Prostate gland (tissue), 2 donors: ENCODE data around the gene CRISPLD2. TPM values are rescaled to one million over a fixed set of nuclear protein-coding genes. Genes with fewer than 3 reads are reported as not detected.

ENCODE experiments used
- DNase-seq: peaks from one replicate; pipeline ENCODE4 v3.0.0-alpha.2; 2019; ENCODE audit warnings: low spot score
- H3K27ac ChIP-seq, 2 donors: fragments of 200-600 bp; sonication (generic); 2 replicates each; pipeline ENCODE4 v1.5.1; 2017 to 2019
- H3K27me3 ChIP-seq: fragments of 200-600 bp; sonication (generic); replicated peaks from 2 replicates; pipeline ENCODE4 v1.5.1; 2019; ENCODE audit not compliant: insufficient read depth
- H3K36me3 ChIP-seq, 2 donors: fragments of 200-600 bp; sonication (generic); 1 replicate in 1 of 2; 2 replicates in 1 of 2; pipeline versions ENCODE4 v1.5.1 to v1.8.1; 2017 to 2019
- H3K4me1 ChIP-seq: fragments of 200-600 bp; sonication (generic); replicated peaks from 2 replicates; pipeline ENCODE4 v1.5.1; 2019
- H3K4me3 ChIP-seq, 2 donors: fragments of 200-600 bp; sonication (generic); 2 replicates each; pipeline ENCODE4 v1.5.1; 2017 to 2019
- H3K9me3 ChIP-seq: fragments of 200-600 bp; sonication (generic); 2 replicates; pipeline ENCODE4 v1.5.1; 2017
- CTCF ChIP-seq, 4 experiments: fragments of 200-600 bp in 2 of 4; fragments of 450-650 bp in 2 of 4; sonication (generic) in 2 of 4; IDR thresholded peaks; 1 replicate in 3 of 4; 2 replicates in 1 of 4; pipeline ENCODE4 v1.5.1; 2016 to 2019; ENCODE audit warnings: antibody characterized with exemption in 4 of 4, mild to moderate bottlenecking in 2 of 4, moderate library complexity in 2 of 4
- POLR2A ChIP-seq: fragments of 450-650 bp; IDR thresholded peaks from one replicate; pipeline ENCODE4 v1.6.1; 2016; ENCODE audit warnings: antibody characterized with exemption, mild to moderate bottlenecking
- POLR2AphosphoS5 ChIP-seq: sonication (generic); formaldehyde crosslinking; IDR thresholded peaks from one replicate; pipeline ENCODE4 v1.6.1; 2017; ENCODE audit warnings: antibody characterized with exemption
- WGBS: methylation state at CpG from one replicate; pipeline ENCODE4 v1.1.5; 2018; 5-methylcytosine and 5-hydroxymethylcytosine counted together
- intact Hi-C: fragments of 100-400 bp; cut with DNase I; formaldehyde crosslinking; loops from one replicate; pipeline ENCODE4 v1.14.2; 2022
- total RNA-seq, 2 donors: library from RNA; depleted of rRNA; stranded (reverse); fragments of >200 nt; gene quantifications; one replicate each; pipeline ENCODE4 v1.1.0, GENCODE V29; 2016

Gene CRISPLD2
- total RNA-seq, 2 donors from 2014 or later = 186 to 226 TPM

DNA sequence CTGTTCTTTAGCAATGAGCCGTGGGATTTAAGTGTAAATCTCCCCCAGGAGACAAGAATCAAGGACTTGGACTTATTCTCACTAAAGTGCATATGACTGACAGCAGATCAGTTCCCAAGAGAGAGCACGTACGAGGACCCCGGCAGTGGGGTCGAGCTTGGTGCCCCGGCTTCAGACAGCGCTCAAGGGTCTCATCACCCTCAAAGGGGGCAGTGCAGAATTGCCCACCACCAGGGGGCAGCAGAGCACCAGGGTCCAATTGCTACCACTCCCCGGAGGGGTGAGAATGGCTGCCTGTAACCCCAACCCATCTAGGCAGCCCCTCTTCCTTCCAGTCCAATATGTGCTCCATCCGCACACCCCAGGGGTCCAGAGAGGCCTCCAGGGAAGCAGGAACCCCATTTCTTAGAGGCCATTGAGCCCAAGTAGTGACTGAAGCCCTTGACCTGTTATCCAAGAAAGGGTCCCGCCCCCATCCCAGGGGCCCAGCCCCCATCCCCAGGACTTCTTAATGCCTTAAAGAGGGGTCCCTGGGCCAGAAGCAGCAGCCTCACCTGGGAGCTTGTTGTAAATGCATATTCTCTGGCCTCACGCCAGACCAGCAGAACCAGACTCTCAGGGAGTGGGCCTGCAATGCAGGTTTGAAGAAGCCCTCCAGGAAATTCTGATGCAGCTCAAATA lies 105.4 kb downstream of the CRISPLD2 start:
- no peaks in the 10 kb centered on the region for H3K9me3 ChIP-seq
- peak; percentile 41 for DNase-seq
- peak; percentile 79 to 95 (median 80) for TF ChIP-seq CTCF (IDR thresholded peaks at IDR 0.05)
- TF ChIP-seq POLR2A = no peak
- intact Hi-C loops = no loop called here
- WGBS = 86% methylated on average over 11 of the region's 11 CpGs
- H3K27me3 ChIP-seq = no peaks in the 10 kb centered on the region
- H3K4me1 ChIP-seq = peaks cover 2% of the 10 kb centered on the region
- H3K36me3 ChIP-seq = no peaks in the 10 kb centered on the region
- H3K27ac ChIP-seq = peak overlapping the region in 1 of 2 donors; percentile 43
- no peak overlapping the region for H3K4me3 ChIP-seq

DNA sequence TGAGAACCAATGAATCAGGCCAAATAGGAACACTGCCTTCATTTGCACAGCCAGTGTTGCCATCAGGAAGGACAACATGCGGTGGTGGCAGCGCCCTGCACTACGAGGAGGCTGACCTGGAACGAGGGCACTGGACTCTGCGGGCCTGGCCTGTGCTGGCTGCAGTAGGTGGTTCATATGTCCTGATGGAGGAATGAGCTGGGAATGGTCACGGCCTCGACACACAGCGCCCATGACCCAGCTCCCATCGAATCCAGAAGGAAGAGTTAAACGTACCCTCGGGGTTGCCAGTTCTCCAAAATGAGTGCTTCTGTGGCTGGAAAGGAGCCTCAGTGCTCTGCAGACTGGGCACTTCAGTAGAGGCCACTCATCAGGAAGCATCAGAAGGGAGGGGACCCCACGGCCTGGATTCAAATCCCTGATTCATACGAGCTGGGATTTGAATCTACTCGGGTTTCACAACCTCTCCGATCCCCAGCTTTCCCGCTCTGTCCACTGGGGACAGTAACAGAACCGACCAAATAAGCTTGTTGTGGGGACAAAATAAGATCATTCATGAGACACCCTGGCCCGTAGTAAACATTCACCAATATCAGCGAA lies 106.1 kb downstream of the CRISPLD2 start:
- TF ChIP-seq POLR2AphosphoS5 (no peak), POLR2A (no peak), CTCF (IDR thresholded peaks at IDR 0.05) (no peak)
- 84% methylated on average over 19 of the region's 19 CpGs for WGBS

GRCh38 chr16:84926462-84926861 lies 106.7 kb downstream of the CRISPLD2 start:
- no peaks in the 10 kb centered on the region for H3K36me3 ChIP-seq
- H3K27ac ChIP-seq = no peak overlapping the region
- no peaks in the 10 kb centered on the region for H3K27me3 ChIP-seq
- WGBS = 57% methylated on average over 7 of the region's 7 CpGs
- peaks cover 2% of the 10 kb centered on the region for H3K4me1 ChIP-seq
- no peak for DNase-seq
- no peaks in the 10 kb centered on the region for H3K9me3 ChIP-seq
- TF ChIP-seq POLR2AphosphoS5 (no peak), CTCF (IDR thresholded peaks at IDR 0.05) (no peak), POLR2A (no peak)
- intact Hi-C loops = no loop called here
- H3K4me3 ChIP-seq = no peak overlapping the region

More for the DNA sequence above, 106.1 kb downstream of the CRISPLD2 start:
- Histone ChIP-seq H3K4me1 (peaks cover 2% of the 10 kb centered on the region), H3K4me3 (no peak overlapping the region), H3K27me3 (no peaks in the 10 kb centered on the region), H3K27ac (peak overlapping the region; percentile 4 to 43), H3K36me3 (no peaks in the 10 kb centered on the region), H3K9me3 (no peaks in the 10 kb centered on the region)
- intact Hi-C loops = no loop called here
- DNase-seq = no peak

GRCh38 chr16:84927621-84928591 lies 108.1 kb downstream of the CRISPLD2 start:
- no peak for DNase-seq
- WGBS = 86% methylated on average over 34 of the region's 34 CpGs
- peak overlapping the region; percentile 26 to 32 for H3K27ac ChIP-seq

More at GRCh38 chr16:84927621-84928591, 108.1 kb downstream of the CRISPLD2 start:
- no peaks in the 10 kb centered on the region for H3K4me1 ChIP-seq
- TF ChIP-seq POLR2A (no peak), CTCF (IDR thresholded peaks at IDR 0.05) (no peak), POLR2AphosphoS5 (no peak)
- no peaks in the 10 kb centered on the region for H3K27me3 ChIP-seq
- H3K9me3 ChIP-seq = no peaks in the 10 kb centered on the region
- no peaks in the 10 kb centered on the region for H3K36me3 ChIP-seq
- H3K4me3 ChIP-seq = no peak overlapping the region
- intact Hi-C loops = no loop called here
